Esophagus muscularis mucosa (tissue), 4 donors: Measurements from ENCODE around the gene GPBP1L1.
"Not testable (repeated sequence)": the region's sequence is repeated elsewhere in the genome, so short reads cannot be mapped to it uniquely, and the experiment has no call there.

Experiments
- EP300 ChIP-seq: sonication (generic); formaldehyde crosslinking; IDR thresholded peaks from one replicate; pipeline ENCODE4 v1.6.1; 2017; ENCODE audit warnings: antibody characterized with exemption
- POLR2A ChIP-seq: fragments of 450-650 bp; IDR thresholded peaks from one replicate; pipeline ENCODE4 v1.6.1; 2017; ENCODE audit warnings: antibody characterized with exemption, moderate library complexity, mild to moderate bottlenecking, low read depth
- POLR2AphosphoS5 ChIP-seq, 2 donors: sonication (generic); formaldehyde crosslinking; IDR thresholded peaks; one replicate each; pipeline ENCODE4 v1.6.1; 2017; ENCODE audit warnings: antibody characterized with exemption in 2 of 2
- TF ChIP-seq, protein P1 (sequence below), 3 experiments: fragments of 200-600 bp in 2 of 3; fragments of 450-650 bp in 1 of 3; sonication (generic) in 2 of 3; IDR thresholded peaks; one replicate each; pipeline ENCODE4 v1.5.1; 2017 to 2019; ENCODE audit warnings: antibody characterized with exemption in 3 of 3, mild to moderate bottlenecking in 2 of 3, moderate library complexity in 1 of 3

DNA sequence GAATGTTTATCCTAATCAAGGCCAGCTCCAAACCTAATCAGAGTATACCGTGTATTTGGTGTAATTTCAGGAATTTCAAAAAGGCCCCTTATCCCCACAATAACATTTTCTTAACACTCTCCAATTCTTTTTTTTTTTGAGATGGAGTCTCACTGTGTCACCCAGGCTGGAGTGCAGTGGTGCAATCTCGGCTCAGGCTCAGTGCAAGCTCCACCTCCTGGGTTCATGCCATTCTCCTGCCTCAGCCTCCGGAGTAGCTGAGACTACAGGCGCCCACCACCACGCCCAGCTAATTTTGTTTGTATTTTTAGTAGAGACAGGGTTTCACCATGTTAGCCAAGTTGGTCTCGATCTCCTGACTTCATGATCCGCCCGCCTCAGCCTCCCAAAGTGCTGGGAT is 31.1 kb upstream of the GPBP1L1 start:
- TF ChIP-seq POLR2A; EP300; POLR2AphosphoS5 (IDR thresholded peaks at IDR 0.05): not testable (repeated sequence)
- TF ChIP-seq, protein P1, sequence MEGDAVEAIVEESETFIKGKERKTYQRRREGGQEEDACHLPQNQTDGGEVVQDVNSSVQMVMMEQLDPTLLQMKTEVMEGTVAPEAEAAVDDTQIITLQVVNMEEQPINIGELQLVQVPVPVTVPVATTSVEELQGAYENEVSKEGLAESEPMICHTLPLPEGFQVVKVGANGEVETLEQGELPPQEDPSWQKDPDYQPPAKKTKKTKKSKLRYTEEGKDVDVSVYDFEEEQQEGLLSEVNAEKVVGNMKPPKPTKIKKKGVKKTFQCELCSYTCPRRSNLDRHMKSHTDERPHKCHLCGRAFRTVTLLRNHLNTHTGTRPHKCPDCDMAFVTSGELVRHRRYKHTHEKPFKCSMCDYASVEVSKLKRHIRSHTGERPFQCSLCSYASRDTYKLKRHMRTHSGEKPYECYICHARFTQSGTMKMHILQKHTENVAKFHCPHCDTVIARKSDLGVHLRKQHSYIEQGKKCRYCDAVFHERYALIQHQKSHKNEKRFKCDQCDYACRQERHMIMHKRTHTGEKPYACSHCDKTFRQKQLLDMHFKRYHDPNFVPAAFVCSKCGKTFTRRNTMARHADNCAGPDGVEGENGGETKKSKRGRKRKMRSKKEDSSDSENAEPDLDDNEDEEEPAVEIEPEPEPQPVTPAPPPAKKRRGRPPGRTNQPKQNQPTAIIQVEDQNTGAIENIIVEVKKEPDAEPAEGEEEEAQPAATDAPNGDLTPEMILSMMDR (IDR thresholded peaks at IDR 0.05) = not testable (repeated sequence)
